ENCODE results near the gene MGAM2.
"Not testable (repeated sequence)": the region's sequence is repeated elsewhere in the genome, so short reads cannot be mapped to it uniquely, and the experiment has no call there.

Gene MGAM2

DNA sequence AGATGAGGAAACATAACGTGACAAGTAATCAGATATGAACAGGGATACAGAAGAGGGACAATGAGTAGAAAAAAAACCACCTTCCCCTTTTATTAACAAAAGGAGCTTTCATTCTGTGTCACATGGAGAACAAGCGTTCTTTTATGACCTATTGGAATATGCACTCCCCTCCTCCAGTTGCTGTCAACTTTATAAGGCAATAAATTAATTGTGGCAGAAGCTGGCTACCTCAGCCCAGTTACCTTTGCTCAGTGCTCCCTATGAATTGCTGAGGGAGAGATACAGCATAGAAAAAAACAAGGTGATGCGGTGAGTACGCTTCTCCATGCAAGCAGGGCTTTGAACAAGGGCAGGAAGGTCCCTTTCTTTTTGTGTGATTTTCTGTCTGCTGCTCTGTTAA is at the start of gene MGAM2:
MGAM2 (plus strand) TSS at position 220 of the 400 bp plus-strand sequence. CDS start 5,156 bp downstream, outside the sequence.
- DNase-seq: no peak

DNA sequence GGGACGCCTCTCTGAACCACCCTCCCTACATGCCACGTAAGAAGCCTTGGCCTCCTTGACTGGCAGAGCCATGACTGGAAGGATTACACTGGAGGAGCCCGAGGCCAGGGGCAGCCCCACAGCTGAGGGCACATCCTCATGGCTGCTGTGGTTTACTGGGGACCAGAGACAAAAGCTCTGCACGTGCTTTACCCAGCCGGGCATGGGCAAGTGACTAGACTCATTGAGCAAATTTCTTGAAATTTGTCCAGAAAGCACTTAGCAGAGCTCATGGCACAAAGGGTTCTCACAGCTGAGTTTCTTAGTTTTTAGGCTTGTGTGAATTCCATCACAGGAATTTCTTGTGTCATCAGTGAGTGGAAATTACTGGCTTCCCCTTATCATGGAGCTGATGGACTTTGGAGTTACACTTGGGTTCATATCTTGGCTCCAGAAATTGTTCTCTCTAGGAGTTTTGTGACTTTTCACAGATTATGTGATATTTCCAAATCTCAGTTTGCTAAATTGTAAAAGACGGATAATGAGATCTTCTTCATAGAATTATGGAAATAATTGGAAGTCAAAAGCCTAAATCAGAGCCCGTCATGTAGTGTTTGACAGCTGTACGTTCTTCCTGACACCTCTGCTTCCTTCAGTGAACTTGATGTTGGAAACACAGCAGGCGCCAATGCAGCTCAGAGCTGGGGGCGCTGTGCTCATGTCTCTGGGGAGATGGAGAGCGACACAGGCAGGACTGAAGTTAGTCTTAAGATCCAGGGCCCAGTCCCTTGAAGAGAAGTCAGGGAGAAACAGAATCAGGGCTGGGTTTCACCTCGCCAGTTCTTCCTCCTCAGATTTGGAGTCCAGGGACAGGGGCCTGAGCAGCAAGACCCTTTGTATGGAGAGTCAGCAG is 47.7 kb upstream of the MGAM2 start:
- DNase-seq: no peak

DNA sequence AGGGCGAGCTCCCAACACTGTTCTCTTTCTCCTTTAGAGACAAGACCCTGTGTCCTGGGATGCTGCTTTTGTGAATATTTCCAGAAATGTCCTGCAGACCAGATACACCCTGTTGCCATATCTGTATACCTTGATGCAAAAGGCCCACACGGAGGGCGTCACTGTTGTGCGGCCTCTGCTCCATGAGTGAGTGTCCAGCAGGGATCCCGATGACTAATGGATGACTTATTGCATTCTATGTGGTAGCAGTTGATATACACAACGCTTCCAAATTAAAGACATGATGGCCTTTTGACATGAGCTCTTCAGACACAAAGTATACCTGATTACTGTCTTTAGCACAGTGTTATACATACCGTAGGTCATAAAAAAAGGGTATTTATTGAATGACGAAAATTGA is 45.0 kb upstream of the MGAM2 start:
- no peak for DNase-seq

DNA sequence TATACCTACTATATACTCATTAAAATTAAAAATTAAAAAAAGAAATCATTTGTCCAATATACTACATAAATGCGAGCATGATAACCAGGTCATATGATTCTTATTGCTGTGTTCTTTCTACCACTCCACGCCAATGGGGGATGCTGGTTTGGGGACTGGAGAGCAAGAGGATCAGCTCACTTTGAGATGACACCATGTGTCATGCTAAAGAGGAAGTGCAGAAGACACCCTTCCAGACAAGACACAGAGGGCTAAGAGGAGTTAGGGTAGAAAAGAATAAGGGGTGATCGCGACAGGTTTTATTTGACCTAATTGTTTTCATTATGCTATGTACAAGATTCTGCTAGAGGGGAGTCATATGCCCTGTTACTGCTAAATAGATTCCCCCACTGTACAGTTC is 33.8 kb upstream of the MGAM2 start:
- no peak for DNase-seq

DNA sequence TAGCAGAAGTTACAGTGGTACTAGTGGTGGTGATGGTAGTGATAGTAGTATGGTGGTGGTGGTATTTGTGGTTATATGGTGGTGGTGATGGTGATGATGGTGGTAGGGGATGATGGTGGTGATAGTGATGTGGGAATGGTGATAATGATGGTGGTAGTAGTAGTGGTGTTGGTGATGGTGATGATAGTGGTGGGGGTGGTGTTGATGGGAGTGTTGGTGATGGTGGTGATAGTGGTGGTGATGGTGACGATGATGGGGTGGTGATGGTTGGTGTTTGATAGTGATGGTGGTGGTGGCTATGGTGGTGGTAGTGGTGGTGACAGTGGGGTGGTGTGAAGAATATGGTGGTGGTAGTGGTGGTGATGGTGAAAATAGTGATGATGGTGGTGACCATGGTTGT is 27.9 kb upstream of the MGAM2 start:
- no peak for DNase-seq

DNA sequence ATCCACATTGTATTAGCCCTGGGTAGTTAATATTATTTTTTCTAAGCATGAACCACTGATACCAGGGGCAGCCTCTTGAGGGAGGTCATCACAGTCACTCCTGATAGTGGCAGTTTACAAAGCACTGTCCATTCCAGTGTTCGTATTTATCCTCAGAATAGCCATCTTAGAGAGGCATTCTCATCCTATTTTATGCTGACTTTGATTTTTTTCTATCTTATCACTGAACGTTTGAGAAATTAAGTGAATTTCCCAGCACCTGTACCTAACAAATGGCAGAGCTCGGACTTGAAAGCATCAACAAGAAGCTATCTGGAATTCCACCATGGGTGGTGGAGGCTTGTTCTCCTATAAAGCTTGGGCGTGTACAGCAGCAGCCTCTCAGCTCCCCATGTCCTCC is 26.1 kb upstream of the MGAM2 start:
- no peak for DNase-seq

DNA sequence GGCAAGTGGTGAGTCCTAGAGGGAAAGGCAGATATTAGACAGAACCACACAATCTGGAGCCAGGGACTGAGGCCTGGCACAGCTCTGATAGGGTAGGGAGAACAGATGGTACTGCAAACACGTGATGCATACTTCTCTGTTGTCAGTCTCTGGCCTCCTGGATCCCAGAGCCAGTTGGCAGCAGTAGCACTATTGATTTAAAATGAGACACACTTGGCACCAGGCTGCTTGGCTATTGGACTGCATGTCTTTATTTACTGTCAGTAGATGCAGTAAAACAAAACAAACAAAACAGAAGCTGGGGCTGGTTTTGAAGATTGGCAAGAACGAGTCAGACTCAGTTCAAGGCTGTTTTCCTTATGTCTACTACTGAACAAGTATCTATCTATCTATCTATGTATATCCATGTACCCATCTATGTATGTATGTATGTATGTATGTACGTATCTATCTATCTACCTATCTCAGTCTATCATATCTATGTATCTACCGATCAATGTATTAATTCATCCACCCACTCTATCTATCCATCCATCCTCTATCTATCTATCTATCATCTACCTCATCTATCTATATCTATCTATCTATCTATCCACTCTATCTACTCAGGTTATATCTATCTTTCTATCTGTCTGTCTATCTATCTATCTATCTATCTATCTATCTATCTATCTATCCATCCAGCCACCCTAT is 23.4 kb upstream of the MGAM2 start:
- no peak for DNase-seq

DNA sequence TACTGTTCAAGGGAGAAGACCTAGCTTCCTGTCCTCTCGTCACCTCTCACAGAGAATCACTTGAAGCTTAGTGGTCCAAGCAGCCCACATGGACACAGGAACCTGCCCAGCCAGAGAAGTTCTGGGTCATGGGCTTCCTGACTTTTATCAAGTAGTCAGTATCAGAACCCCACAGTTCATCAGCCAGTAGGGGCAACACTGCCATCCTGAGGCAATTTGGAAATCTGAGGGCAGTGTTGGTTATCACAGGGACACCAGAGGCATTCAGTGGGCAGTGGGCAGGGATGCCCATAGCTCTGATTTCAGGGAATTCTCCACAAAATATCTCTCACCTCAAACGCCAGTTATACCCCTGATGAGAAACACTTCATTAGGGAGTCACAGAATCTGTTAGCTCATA is 22.5 kb upstream of the MGAM2 start:
- DNase-seq: no peak

DNA sequence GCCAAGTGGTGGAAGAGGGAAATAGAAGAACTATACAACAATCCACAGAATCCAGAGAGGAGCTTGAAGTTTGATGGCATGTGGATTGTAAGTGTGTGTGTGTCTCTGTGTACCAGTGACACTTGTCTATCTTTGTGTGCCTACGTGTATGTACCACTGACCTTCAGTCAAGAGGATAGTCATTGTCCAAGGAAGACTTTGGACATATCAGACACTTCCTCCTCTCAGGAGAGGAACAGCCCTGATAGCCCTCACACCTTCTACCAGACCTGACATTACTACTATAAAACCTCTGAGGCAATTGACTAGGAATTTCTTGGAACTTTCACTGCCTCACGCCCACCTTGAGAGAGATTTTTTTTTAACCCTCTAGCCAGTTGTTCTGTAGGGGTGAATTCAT is 19.6 kb upstream of the MGAM2 start:
- DNase-seq: no peak

DNA sequence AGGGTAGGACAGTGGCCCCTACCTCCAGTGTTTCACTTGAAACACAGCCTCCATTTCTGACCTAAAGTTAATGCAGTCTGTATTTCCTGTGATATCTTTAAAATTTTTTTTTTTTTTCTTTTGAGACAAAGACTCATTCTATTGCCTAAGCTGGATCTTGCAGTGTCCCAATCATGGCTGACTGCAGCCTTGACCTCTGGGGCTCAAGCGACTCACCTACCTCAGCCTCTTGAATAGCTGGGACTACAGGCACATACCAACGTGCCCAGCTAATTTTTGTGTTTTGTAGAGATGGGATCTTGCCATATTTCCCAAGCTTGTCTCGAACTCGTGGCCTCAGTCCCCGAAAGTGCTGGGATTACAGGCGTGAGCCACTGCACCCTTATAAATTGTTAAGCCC is 16.7 kb upstream of the MGAM2 start:
- DNase-seq: no peak

DNA sequence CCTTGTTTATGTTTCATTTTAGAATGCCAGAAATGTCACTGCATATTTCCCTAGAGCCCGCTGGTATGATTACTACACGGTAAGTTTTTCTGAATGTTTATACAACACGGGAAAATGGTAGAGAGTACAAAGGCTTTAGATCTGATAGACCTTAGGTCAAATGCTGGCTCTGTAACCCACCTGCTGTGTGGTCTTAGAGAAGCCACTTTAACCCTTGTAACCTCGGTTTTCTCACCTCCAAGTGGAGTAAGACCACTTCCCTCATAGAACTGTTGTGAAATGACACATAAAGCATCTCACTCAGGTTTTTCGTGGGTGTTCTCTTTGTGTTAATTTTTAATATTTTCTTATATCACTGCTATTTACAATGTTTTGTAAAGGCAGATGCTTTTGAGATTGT is 13.9 kb upstream of the MGAM2 start:
- DNase-seq: no peak

DNA sequence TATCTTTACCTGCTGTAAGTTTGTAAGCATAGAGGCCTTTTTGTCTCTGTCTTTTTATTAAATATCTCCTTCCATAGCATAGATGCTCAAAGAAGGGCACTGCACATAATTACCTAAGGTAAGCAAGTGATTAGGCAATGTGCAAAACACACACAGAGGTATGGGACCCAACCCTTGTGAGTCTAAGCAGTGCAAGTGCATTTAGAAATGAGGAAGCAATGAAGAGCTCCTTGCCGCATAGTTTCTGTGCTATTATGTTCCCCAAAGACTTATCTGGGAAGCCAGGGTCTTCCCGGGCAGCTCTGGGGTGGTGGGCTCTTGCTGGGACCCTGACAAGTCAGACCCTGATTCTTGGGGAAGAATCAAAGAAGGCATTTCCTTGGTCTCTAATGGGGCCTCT is 13.5 kb upstream of the MGAM2 start:
- DNase-seq: no peak

DNA sequence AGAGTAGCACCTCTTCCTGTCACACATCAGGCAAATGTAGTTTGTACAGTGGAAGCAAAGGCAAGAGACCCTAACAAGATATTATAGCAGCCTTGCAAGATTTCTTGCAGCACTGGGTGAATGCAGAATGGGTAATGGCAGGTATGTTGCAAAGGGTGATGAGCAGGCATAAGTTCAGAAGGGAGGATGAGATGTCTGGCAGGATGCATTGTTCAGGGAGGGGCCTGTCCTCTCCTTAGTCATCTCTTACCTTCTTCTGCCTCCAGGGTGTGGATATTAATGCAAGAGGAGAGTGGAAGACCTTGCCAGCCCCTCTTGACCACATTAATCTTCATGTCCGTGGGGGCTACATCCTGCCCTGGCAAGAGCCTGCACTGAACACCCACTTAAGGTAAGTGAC is 12.2 kb upstream of the MGAM2 start:
- not testable (repeated sequence) for DNase-seq

DNA sequence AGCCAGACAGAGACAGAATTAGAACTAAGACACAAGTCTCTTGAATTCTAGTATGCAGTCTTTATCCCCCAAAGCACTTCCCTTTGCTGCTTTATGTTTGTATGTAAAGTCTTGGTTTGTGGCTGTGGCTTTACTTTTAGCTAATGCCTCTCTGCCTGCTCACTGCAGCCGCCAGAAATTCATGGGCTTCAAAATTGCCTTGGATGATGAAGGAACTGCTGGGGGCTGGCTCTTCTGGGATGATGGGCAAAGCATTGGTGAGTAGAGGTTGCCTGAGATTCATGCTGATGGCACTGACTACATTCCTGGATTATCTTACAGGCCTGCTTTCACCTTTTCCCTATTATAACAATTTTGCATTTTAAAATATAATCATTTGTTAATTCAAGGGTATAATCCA is 10.9 kb upstream of the MGAM2 start:
- DNase-seq: no peak

DNA sequence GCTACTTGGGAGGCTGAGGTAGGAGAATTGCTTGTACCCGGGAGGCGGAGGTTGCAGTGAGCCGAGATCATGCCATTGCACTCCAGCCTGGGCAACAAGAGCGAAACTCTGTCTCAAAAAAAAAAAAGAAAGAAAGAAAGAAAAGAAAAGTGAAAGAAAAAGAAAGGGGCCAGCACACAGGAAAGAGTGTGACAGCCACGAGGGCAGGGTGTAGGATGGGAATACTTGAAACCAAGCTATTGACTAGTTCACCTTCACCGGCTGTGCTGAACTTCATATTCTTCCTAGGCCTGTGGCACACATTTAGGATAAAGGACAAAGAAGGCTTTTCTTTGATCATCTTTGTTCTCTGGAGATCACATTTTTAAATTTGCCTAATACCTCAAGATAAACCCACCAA is 9.7 kb upstream of the MGAM2 start:
- not testable (repeated sequence) for DNase-seq

DNA sequence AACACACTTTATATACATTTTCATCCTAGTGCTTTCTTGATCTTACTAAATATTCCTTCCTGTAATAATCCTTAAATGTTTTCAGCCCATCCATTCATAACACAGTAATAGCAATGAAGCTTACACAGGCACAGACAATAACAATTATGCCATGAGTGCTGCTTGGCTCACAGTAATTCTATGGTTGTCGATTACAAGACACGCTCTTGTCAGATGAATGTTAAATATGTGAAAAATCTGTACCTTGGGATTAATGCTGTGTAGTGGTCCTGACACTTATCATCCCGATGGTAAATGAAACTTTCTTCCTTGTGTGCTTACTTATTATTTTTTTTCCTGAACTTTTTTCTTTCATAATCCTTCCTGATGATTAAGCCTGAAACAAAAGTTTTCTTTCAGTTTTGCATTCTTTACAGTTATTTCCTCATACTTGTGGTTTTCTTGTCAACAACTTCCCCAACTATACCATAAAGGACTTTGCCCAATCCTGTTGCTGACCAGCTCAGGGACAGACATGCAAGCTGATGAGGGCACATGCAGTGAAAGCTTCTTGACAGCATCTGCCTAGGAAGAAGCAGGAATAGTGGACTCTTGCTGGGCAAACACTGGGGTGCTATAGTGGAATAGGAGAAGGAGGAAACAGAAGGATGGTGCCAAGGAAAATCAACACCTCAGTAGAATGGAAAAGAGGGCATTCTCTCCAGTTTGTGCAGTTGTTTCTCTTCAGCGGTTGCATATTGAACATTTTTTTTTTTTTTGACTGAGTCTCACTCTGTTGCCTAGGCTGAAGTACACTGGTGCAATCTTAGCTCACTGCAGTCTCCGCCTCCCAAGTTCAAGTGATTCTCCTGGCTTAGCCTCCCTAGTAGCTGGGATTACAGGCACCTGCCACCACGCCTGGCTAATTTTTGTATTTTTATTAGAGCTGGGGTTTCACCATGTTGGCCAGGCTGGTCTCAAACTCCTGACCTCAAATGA is 6.7 kb upstream of the MGAM2 start:
- no peak for DNase-seq

DNA sequence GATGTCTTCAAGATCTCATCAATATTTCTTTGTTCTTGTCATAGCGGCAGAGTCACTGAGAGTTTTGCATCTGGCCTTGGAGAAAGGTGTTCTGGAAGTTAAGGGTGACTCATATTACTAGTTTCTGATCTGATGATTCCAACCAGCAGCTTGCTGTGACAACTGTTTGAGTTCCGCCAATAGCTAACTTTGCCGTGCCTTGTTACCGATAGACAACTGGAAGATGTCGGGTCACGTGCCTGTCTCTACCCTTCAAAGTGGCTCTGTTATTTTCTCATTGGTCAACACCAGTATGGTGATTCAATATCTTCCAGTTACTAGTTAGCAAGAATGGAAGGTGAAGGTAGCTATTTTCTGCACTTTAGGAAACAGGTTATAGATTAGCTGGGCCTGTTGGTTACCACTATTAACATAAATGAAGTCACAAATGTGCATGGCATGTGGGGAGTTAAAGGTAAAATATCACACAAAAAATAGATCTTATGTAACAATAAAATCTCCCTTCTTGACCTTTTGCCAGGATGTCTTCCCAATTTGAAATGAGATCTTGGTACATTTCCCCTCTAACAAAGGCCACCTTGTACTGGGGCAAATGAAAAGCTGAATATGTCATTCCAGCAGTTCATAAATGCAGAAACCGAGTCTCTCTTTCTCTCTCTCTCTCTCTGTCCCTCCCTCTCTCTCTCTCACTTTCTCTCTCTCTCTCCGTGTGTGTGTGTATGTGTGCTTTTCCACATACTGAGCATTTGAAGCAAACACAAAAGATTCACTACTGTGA is 2.6 kb upstream of the MGAM2 start:
- DNase-seq: no peak

DNA sequence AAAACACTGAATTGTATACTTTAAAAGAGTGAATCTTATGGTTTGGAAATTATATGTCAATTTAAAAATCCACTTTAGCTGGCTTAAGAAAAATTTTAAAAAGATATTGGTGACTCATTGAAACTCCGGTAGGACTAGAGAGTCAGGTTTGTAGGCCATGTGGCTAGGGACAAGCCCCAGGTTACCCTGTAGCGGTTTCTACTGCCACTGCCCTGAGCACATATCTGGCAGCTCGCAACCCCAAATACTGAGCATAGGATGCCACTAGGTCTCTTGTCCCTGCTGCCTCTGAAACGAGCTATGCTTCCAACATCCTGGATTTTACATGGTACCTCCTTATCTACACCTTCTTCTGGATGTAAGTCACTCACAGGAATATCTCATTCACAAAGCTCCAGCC is 1.4 kb upstream of the MGAM2 start:
- no peak for DNase-seq

DNA sequence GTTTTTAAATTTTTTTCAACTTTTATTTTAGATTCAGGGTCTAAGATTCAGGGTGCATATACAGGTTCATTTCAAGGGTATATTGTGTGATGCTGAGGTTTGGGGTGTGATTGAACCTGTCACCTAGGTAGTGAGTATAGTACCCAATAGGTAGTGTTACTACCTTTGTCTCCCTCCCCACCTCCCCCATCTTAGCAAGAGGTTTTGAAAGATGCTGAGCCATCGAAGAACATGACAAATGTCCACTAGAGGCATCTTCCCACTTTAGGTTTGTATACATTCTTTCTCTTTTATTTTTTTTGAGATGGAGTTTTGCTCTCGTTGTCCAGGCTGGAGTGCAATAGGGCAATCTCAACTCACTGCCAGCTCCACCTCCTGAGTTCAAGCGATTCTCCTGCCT is 880 bp upstream of the MGAM2 start:
- no peak for DNase-seq

DNA sequence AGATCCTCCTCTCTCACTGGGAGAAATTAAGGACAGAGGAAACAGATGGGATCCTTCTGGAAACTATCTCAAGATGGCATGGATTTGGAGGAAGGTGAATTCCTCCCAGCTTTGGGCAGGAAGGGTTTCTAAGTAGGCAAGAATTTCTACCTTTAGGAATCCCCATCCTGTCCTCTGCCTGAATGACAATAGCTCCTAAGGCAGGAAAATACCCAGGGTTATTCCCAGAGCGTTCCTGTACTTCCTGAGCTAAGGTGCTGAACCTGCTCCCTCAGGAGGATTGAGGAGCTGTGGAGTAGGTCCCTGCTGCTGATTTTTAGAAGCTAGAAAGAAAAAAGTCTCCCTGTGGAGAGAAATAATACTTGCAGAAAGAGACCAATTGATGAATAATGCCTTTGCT is 568 bp downstream of the MGAM2 start:
- no peak for DNase-seq

DNA sequence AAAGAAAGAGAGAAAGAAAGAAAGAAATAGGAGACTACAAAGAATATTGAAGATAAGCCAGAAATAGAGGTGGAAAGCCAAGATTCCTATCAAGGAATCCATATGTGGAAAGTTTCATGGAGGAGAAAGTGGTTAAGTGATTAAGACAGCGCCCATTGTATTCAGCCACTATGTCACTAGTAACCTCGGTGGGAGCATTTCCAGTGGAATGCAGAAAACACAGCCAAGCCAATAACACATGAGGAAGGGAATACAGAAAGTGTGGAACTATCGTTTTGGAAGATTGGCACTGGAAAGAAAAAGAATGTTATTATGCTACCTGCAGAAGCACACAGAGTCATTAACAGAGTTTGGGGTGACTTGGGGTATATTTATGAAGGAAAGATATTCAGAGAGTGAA is 2.7 kb downstream of the MGAM2 start:
- DNase-seq: no peak

DNA sequence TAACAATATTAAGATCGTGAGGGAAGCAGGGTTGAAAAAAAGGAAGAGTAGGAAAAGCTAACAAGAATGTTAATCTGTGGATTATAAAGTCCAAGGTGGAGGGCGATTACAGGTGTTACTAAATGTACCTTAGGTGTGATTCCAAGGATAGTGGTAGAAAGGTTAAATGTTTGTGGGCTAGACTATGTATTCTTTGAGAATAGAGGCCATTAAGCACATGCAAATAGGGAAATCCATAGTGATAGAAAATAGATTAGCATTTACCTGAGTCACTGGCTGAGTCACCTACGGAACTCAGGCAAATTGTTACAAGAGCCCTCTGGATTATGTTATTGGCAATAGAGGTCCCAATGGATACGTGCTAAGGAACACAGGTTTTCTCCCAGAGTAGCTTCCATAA is 9.0 kb downstream of the MGAM2 start:
- no peak for DNase-seq

DNA sequence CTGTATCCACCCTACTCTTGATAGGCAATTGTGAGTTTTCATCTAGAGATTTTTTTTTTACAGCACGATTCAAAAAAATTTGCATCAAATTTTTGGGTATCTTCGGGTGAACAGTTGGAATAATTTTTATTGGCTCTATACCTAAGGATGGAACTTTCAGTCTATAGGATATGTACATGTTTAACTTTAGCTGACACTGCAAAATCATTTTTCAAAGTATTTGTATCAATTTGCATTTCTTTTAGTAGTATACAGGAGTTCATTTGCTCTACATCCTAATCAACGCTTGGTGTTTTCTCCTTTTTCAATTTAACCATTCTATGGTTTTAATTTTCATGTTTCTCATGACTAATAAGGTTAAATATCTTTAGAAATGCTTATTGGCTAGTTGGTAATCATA is 11.7 kb downstream of the MGAM2 start:
- DNase-seq: no peak
